Islet of Langerhans (tissue), 1 donor: ENCODE measurements around the gene TTLL4.

Experiments used
- FAIRE-seq: peaks from one replicate; lab custom pipeline; 2011; peaks lifted over from hg19 to GRCh38; lab: Jason Lieb, UNC

TTLL4 gene

DNA sequence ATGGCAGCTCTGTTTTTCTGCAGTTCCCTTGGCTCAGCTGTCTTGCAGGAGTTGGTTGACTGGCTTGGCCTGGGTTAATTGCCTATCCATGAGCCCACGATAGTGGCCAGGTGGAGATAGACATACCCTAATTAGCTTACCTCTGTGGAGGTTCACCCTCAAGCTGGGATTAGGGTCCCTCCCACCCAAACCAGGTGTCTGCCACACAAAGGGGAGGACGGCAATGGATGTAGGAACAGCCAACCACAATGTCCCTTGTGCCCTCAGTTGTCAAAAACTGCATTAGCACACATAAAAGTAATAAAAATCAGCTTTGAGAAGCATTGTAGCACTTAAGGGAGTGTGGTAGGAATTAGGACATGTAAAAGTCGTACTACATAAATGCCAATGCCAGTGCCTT lies 75.5 kb downstream of the TTLL4 start:
- no peak for FAIRE-seq

DNA sequence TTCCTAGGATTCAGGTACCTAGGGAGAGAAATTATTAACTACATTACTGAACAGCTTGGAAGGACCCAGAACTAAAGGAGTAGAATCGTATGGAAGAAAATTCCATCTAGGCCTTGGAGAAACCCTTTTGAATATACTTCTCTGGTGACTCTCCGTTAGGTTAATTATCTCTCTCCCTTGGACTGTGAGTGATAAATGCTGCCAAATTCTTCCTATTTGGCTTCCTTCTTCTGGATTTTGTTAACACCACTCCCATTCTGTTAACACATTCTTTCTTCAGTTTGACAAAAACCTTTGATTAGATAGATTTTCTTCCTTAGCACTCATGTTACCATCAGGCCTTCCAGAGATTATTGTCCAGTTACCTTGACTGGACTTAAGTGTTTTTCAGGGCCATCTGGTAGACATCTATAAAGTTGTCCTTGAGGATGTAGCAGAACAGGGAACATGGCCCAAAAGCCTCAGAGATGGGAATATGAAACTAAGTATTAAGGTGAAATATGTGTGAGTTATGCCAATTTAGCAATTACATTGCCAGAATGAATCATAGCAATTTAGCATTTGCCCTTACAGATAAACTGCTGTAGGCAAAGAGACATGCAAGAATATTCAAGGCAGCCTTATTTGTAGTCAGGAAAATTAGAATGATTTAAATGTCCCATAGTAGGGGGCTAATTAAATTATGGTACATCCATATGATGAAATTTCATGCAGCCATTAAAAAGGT lies 78.1 kb downstream of the TTLL4 start:
- FAIRE-seq = no peak

DNA sequence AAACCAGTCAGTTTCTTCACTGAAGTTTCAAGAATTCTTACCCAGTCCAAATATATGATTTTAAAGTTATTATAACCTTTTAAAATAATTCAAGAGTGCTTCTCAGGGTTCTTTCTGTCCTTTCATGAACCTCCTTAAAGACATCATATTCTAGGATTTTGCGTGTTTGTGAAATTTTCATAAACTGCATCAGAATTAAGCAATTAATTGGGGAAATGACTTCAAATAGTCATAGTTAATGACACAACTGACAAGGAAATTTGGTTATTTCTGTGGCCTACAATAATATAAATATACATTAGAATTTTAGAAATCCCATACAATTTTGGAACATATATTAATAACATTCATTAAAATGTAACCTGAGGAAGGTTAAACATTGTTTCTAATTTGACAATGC lies 81.8 kb downstream of the TTLL4 start:
- no peak for FAIRE-seq

DNA sequence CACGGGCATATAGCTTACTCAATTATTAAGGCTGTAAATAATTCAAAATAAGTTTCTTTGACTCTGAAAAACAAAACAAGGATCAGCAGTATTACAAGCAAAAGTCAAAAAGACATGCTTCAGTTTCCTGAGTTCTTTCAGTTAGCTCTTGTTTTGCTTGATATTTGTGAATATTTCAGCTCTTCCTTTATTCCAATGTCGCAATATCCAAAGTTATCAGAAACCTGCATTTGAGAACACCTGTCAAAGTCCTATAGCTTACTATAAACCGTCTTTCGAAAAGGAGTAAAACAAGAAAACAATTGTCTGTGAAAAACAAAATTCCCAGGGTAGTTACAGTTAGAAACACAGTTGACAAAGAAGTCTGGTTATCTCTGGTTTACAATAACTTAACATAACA lies 86.1 kb downstream of the TTLL4 start:
- no peak for FAIRE-seq

DNA sequence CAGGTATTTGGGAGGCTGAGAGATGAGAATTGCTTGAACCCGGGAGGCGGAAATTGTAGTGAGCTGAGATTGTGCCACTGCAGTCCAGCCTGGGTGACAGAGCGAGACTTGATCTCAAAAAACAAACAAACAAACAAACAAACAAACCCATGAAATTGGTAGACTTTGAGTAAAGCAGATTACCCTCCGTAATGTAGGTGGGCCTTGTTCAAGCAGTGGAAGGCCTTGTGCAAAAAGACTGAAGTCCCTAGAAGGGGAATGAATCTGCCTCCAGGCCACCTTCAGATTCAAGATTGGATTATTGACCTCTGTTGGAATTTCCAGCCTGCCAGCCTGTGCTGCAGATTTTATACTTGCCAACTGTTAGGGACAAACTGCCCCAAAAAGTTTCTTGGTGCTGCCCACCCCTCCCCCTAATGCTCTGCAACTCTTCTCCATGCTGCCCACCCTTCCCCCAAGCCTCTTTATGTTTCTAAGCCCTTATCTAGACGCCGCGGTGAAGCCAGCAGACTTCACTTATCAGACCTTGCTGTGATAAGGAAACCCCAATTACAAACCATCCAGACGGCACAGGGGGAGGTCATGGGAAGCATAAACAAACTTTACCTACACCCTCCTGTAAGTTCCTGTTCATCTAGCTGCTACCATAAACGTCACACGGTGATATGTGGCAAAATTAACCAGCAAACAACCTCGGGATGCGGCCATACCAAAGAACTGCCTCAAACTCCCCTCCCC lies 88.3 kb downstream of the TTLL4 start:
- FAIRE-seq = no peak

DNA sequence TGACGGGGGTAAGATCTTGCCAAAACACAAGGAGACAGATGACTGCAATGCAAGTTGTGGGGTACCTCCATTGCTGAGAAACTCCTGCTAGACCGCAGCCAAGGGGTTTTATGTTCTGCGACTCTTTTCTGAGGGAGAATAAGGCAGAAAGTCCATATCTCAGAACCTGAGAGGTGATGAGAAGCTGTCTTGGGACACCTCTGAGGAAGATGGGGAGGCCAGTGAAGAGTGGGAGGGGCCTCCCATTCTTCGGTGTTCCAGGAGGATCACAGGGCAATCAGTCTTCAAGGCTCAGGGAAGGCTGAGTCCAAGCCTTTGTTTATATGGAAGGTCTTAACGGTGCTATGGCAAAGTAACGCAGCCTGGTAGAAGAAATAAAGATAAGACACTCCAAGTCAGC lies 89.4 kb downstream of the TTLL4 start:
- no peak for FAIRE-seq

DNA sequence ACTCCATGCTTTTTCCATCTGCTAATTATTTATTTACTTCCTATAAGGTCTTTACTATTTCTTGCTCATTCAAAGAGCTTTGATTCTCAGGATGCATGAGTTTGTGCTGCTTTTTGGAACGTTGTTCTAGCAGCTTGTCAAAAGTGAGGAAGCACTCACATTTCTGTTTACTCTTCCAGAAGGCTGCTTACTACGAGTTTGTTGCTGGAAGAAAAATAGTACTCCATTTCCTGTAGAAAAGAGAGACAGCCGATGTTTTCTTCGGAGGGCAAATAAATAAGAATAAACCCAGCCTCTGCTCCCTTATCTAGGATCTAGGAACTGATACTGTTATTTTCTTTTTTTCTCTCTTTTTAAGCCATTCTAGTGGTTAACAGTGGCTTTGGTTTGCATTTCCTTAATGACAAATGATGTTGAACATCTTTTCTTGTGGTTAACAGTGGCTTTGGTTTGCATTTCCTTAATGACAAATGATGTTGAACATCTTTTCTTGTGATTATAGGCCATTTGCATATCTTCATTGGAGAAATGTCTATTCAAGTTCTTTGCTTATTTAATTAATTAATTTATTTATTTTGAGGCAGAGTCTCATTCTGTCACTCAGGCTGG lies 91.9 kb downstream of the TTLL4 start:
- no peak for FAIRE-seq

DNA sequence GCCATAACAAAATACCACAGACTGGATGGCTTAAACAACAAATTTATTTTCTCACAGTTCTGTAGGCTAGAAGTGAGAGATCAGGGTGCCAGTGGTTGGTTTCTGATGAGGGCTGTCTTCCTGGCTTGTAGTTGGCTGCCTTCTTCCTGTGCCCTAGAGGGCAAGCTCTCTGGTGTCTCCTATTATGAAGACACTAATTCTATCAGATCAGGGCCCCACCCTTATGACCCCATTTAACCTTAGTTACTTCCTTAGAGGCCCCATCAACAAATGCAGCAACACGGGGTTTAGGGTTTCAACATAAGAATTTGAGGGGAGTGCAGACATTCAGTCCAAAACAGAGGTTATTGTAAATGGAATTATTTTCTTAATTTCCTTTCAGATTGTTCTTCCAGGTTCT lies 94.2 kb downstream of the TTLL4 start:
- no peak for FAIRE-seq
